ENCODE results near the gene SP3.

SP3 gene

DNA sequence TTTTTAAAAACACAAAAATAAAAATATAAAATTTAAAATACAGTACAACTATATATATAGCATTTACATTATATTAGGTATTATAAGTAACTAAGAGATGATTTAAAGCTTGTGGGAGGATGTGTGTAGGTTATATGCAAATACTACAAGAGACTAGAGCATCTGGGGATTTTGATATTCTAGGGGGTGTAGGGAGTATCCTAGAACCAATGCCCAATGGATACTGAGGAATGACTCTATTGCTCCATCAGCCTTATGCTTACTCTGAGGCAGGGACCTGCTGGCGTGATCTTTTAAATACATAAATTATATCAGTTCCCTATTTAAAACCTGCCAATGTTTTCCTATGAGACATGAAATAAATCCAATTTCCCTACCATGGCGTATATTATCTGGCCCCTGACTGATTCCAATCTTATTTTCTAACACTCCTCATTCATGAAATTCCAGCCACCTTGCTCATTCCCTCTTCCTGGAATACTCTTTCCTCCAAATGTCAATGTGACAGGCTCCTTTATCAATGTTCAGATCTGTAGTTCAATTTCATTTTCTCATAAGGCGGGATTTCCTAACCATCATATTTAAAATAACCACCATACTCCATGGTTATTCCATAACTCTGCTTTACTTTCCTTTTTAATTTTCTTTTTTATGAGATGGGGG, 22.2 kb downstream of the SP3 start:
- DNase-seq (ENCODE audit: low spot score) = no peak

DNA sequence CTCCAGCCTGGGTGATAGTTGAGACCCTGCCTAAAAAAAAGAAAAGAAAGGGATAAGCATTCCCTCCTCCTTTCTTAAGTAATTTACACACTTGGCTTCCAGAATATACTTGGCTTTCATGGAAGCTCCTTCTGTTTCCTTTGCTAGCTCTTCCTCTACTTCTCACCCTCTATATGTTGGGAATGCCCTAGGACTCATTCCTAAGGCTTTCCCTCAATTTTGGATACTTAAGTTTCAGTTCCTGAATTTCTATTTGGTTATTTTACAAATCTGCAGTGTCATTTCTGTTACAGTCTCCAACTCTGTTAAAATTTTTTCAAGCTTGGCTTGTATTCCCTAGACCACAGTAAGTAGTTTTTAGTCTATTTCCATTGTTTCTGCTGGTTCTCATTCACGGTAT, 23.6 kb downstream of the SP3 start:
- no peak for DNase-seq (ENCODE audit: low spot score)

DNA sequence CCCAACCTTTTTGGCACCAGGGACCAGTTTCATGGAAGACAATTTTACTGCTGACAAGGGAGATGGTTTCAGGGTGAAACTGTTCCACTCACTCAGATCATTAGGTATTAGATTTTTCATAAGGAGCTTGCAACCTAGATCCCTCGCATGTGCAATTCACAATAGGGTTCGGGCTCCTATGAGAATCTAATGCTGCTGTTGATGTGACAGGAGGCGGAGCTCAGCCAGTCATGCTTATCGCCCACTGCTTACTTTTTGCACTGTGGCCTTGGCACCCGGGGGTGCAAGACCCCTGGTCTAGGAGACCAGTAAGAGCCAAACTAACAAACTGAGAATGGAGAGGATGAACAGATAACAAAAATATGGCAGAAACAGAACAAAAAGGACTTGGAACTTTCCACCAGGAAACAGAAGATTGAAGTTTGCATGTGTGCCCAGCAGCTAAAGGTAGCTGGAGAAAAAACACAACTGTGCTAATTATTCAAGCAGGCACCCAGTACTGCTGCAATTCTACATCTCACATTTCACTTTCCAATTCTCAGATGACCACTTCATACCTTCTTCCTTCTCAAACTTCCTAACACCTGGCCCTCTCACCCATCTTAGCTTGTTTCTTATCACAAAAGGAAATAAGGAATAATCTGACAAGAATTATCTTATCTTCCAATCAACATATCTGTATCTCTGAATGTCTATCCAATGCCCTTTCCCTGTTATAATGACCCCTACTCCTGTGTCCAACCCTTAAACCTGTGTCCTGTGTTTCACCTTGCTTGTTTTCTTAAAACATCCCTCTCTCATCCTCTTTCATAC, 24.8 kb downstream of the SP3 start:
- DNase-seq (ENCODE audit: low spot score) = no peak

DNA sequence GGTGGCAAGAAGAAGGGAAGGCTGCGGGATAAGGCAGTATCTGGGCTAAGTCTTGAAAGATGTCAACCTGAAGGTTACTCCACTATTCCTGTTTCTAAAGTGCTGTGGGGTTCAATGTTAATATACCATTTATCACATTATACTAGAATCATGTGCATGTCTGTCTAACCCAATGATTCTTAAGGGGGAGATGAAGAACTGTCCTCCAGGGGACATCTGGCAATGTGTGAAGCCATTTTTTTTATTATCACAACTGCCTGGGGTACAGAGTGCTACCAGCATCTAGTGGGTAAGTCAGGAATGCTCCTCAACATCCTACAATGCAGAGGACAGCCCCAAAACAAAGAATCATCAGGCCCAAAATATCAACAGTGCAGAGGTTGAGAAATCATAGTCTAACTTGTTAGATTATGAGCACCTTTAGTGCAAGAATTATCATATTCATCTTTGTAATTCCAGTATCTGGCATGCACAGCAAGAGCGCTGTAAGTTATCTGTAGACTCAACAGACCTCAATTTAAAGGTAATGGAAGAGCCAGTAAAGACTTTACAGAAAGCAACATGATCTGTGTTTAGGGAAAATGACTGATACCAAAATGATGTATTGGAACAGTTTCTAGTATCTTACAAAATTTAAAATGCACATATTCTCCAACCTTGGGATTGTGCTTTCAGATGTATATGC, 26.3 kb downstream of the SP3 start:
- DNase-seq (ENCODE audit: low spot score) = no peak

DNA sequence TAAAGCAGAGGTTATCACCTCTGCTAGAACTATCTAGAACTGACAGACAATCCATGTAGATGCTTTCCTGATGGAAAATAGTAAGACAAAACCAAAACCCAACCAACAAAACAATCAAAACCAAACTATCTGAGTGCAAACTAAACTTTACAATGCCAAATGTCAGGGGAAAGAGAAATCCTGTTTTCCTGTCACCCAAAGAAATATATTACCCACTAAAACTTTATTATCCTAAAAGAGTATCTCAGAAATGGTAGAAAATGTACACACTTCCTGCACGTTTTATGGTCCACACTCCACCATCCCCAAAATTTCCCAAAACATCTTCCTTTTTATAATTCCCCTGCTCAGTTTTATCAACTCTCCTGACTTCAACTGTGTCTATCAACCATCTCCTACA, 29.9 kb downstream of the SP3 start:
- no peak for DNase-seq (ENCODE audit: low spot score)

DNA sequence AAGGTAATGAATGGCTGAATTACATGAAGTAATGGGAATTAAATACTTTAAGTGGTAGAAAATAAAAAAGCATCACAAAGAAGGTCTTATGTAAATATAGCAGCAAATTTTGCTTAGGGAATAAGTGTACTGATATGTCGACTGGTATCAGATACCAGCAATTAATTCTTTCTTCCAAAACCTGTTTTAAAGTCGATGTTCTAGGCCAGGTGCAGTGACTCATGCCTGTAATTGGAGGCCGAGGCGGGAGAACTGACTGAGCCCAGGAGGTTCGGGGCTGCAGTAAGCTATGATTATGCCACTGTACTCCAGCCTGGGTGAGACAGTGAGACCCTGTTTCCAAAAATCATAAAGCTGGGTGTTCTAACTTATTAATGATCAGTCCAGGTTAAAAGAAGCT, 30.3 kb downstream of the SP3 start:
- no peak for DNase-seq (ENCODE audit: low spot score)

DNA sequence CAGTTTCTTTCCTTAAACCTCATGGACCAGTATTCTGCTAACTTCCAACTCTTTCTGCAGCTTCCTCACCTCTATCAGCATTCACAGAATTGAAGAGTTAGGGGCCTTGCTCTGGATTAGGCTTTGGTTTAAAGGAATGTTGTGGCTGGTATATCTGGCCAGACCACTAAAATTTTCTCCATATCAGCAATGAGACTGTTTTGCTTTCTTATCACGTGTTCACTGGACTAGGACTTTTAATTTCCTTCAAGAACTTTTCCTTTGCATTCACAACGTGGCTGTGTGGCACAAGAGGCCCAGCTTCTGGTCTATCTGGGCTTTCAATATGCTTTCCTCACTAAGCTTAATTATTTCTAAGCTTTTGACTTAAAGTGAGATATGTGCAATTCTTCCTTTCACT, 33.4 kb downstream of the SP3 start:
- DNase-seq (ENCODE audit: low spot score) = no peak

DNA sequence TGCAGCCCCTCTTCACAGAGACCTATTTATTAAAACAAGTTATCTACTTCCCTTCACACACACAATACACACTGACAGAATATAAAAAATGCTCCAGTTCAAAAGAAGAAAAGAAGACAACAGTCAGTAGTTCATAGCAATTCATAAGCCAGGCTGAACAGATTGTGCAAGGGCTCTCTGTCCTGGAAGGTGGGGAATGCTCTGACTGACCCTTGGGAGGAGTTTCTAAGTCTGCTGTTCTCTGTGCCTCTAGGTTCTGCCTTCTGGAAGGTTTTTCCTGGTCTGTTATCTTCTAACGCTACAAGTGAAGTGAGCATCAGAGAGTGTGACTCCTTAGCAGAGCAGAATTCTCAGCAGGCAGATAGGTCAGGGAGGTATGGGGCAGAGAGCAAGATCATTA, 35.7 kb downstream of the SP3 start:
- no peak for DNase-seq (ENCODE audit: low spot score)

DNA sequence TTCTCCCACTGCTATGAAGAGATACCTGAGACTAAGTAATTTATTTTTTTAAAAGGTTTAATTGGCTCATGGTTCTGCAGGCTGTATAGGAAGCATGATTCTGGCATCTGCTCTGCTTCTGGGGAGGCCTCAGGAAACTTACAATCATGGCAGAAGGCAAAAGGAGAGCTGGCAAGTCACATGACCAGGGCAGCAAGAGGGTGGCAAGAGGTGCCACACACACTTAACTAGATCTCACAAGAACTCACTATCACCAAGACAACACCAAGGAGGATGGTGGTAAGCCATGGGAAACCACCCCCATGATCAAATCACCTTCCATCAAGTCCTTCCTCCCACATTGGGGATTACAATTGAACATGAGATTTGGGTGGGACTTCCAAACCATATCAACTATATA, 38.3 kb downstream of the SP3 start:
- DNase-seq (ENCODE audit: low spot score) = no peak

DNA sequence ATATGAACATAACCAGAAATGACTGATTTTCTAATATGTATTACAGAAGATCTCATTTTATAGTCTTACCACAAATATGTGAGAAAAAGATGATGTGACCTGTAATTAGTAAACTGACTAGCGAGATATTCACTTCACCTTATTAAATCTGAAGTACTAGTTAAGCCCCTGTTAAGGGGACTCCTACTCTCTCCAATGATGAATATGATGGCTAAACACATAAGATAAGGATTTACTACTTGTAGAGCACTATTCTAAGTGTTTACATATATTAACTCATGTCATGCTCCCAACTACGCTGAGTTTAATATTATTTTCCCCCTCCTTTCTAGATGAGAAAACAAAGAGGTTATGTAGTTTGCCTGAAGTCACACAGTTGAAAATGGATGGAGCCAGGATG, 40.9 kb downstream of the SP3 start:
- DNase-seq (ENCODE audit: low spot score) = no peak

DNA sequence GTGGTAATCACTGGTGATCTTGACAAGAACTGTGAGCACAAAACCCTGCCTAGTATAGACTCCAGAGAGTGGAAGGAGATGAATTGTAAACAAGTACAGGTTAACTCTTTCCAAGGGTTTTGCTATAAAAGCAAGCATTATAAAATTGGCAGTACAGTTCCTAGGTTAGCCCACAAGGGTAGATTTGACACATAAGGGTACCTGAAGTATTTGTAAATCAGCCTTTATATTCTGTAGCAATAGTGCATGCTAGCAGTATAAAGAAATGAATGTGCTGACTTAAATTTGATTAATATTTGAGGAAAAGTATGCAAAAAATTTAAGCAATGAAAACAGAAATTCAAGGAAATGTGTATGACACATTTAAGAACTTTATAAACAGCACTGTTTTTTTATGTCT, 42.4 kb downstream of the SP3 start:
- DNase-seq (ENCODE audit: low spot score) = no peak

DNA sequence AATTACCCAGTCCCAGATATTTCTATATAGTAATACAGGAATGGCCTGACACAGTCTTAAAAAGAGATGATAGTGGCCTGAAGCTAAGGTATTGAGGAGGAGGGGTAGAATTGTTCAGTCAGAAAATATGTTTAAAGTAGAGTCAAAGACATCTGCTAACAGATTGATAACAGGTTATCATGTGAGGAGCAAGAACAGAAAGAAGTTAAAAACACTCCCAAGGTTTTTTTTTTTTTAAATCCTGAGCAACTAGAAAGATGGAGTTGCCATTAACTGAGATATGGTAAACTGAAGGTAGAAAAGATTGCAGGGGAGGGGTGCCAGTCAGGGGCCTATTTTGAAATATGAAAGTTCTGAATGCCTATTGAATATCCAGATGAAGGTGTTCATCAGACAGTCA, 43.1 kb downstream of the SP3 start:
- no peak for DNase-seq (ENCODE audit: low spot score)

DNA sequence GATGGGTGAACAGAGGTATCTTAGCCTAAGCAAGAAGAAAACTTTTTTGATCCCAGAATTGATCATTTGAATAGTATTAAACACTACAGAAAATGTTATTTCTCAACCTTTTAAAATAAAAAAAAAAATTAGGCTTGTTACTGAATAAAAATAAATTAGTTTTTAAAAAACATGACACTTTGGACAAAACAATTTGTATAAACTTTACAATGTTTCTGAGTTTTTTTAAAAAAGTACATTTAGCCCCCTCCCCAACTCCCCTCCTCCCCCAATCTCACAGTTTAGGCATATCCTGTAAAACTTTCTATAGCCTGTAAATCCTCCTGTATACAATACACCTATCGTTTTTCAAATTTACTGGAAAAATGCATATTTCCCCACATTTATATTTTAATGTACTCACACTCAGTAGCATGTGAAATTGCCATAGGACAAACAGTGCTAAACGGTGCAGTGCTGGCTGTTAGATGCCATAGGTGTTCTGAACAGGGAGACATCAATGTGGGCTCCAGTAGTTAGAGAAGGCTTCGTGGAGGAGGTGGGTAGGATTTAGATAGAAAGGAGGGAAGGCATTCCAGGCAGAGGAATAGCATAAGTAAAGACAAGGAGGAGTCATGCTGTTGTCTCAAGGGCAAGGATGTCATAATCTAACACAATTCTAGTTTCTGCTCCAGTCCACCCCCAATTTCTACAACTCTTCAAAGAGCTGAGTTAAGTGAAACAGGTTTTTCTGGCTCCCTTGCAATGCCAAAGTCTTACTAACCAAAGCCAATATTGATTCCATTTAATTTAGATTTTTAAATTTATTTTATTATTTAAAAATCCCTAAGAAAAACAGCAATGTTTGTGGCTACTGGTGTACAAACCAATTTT, 50.9 kb downstream of the SP3 start:
- no peak for DNase-seq (ENCODE audit: low spot score)

DNA sequence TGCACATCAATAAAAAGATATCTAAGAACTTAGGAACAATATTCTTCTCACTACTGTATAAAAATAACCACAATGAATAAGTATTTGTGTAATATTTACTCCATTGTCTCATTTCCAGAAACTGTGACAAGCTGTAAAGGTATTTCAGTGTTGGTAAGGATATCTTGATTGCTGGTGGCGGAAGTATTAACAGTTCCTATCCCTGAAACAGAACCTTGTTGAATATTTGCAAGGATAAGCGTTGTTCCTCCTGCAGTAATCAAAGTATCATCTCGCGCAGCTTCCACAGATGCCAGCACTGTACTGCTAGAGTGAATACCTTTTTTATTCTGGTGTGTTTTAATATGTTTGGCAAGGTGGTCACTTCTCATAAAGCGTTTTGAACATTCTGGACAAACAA, 55.3 kb downstream of the SP3 start:
- no peak for DNase-seq (ENCODE audit: low spot score)

DNA sequence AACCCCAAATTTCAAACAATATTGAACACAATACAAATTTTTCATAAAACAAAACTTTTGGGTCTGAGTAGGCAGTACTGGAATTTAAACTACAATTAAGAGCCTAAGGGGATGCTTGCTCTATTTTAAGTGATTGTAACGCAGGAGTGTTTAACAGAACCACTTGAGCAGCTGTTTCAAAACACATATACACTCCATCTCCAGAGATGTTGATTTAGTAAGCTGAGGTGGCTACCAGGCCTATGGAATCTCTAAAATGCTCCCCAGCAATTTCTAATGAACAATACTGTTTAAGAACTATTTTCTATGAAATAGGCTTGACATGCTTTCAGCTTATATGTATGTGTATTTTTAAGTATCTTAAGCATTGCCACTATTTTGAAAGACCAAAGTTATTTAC, 58.5 kb downstream of the SP3 start:
- no peak for DNase-seq (ENCODE audit: low spot score)

DNA sequence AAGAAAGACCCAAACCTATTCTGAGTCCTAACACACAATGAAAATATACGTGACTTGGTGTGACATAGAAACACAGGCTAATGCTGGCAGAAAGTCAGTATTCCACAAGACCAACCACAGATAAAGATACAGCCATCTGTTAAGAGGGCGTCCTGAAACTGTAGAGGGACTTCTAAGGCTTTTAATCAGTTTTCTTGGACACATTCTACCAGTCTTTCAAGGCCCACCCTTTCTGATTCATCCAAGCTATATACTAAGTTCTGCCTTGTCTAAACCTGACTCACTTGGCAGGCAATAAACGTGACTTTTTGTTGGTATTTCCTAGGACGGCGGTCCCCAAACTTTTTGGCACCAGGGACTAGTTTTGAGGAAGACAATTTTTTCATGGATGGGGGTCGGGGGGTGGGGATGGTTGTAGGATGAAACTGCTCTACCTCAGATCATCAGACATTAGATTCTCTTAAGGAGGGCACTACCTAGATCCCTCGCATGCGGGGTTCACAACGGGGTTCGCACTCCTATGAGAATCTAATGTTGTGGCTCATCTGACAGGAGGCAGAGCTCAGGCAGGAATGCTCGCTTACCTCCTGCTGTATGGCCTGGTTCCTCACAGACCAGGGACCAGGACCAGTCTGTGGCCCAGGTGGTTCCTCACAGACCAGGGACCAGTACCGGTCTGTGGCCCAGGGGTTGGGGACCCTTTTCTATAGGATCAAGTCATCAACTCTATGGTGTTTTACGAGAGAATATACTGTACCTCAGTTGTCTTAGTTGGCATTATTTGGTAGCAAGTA, 61.4 kb downstream of the SP3 start:
- DNase-seq (ENCODE audit: low spot score) = no peak

DNA sequence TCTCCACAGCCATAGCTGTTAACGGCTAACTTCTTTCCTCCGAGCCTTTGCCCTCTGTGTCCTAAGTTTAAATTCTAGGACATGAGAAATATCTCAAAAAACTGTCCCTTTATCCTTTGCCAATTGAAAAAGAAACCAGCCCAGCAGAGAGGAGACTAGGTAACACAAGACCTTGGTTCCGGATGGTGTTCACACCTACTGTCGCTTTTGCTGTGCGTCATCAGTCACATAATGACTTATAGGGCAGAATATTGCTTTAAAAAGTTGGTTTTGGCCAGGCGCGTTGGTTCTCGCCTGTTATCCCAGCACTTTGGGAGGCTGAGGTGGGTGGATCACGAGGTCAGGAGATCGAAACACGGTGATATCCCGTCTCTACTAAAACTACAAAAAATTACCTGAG, 66.2 kb downstream of the SP3 start:
- no peak for DNase-seq (ENCODE audit: low spot score)

DNA sequence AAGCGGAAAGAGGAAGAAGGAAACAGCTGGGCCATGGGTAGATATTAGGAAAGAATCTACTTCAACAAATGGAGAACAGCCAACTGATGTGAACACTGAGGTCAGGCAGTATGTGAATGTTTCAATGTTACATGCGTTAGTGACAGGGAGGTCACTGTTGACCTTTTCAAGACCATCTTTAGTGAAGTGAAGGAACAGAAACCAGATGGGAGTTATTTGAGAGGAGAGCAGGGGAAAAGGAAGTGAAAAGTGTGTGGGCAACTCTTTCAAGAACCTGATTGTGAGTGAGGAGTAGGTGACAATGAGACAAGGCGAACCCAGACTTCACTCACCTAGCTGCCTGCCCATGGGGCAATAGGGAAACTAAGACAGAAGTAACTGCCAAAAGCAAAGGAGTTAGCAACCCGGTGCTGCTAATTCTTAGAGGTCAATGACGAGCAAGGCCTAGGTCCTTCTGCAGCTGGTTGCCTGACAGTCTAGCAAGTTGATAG, 67.0 kb downstream of the SP3 start:
- DNase-seq (ENCODE audit: low spot score) = no peak

DNA sequence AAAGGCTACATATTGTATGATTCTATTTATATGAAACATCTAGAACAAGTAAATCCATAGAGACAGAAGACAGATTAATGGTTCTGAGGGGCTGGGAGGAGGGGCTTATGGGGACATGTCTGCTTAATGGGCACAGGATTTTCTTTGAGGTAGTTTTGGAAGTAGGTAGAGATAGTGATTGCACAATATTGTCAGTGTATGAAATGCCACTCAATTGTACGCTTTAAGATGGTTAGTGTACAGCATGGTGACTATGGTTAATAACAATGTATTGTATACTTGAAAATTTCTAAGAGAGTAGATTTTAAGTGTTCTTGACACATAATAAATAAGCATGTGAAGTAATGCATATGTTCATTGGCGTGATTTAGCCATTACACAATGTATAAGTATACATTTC, 68.4 kb downstream of the SP3 start:
- no peak for DNase-seq (ENCODE audit: low spot score)

DNA sequence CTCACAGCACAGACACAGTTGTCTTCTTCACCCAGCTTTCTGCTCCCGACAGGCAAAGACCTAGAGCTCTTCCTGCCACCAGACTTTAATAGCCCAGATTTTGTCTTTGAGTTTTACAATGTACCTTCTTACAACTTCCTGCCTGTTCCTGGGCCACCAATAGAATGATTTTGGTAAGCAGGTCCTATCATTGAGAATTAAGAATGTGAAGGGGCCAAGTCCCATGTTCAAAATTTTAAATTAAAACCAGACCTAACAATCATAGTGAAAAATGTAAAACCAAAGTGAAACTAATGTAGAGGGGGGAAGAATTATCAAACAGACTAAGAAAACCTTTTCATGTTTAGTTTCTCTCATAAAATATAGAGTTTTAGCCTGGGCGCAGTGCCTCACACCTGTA, 72.8 kb downstream of the SP3 start:
- no peak for DNase-seq (ENCODE audit: low spot score)

DNA sequence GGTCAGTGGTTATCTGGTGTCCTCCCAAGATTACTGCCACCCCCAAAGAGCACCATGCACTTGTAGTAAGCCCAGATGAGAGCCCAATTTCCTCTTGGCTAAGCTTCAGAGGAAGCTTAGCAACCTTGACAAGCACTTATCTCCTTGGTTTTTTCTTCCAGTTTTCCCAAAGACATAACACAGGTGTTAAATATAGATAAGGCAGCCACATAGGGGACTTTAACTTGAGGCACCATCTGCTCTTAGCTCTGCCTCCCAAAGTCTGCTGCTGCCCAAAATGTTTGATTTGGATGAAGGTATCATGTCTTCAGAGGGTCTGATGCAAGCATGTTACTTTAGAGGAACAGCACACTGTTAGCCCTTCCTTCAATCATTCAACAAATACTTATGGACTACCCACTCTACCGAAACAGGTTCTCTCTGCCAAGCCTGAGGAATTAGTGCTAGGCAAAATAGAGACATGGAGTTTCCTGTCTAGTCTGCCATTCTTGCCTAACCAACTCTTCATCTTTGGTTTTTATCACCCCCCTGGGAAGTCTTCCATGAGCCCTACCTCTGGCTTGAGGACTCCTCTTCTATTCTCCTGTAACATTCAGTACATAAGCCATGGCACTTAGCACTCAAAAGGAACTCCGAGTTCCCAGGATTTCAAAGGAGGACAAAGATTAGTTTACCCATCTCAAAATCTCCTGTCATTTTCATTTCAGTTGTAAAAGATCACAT, 73.7 kb downstream of the SP3 start:
- no peak for DNase-seq (ENCODE audit: low spot score)

Measured in AG08396 (cell line).